IPS-18c (cell line): ENCODE results near the gene CNIH1.
"Not testable (repeated sequence)": the region's sequence is repeated elsewhere in the genome, so short reads cannot be mapped to it uniquely, and the experiment has no call there.

ENCODE experiments used
- H3K4me3 ChIP-seq: 2 replicates; pipeline ENCODE4 v1.7.0; 2013; ENCODE audit warnings: low read depth, mild to moderate bottlenecking, low read length, moderate library complexity; ENCODE audit not compliant: insufficient read depth
- H3K9me3 ChIP-seq: one replicate; pipeline ENCODE4 v1.6.1; 2013; ENCODE audit warnings: mild to moderate bottlenecking, low read length, moderate library complexity; ENCODE audit not compliant: control insufficient read depth, insufficient read depth

Gene CNIH1

DNA sequence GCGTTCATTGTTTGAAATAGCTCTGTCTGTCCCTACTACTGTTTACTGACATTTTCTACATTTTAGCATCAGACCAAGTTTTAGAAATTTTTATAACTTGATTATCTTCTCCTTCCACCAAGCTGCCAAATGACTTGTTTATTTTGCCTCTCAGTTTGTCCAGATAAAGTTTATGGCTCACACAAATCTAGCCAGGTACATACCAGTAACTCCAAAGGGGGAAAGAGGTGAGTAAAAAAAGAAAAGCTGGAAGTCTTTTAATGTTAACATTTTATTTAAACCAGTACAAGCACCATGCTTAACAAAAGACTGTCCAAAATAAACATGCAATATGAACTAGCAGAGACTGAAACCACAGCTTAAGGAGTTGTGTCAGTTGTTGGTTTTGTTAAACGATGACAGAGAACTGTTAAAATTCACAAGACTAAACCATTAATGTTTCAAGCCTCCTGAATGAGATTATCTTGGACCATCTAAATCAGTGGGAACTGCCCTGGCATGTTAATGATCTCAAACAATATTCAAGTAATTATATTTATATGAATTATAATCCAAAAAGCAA lies 33.1 kb upstream of the CNIH1 start:
- Histone ChIP-seq H3K4me3 (no peak overlapping the region), H3K9me3 (no peaks in the 10 kb centered on the region)

DNA sequence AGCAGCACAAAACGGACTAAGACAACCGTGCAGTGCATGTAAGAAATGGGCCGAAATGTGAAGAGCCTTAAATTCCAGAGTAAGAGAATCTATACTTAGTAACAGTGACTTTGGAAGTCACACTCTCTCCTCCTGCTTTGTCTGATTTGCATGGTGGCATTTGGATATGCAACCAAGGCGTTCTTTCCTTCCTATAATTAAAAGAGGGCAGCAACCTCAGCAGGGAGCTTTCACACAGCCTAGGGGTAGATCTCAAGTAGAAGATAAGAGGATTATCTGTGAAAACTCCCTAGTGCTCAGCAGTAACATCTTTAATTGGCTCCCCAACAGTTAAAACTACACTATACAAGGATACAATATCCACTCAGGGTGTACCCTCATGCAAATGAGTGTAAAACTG lies 31.1 kb upstream of the CNIH1 start:
- H3K4me3 ChIP-seq: no peak overlapping the region
- H3K9me3 ChIP-seq: no peaks in the 10 kb centered on the region

DNA sequence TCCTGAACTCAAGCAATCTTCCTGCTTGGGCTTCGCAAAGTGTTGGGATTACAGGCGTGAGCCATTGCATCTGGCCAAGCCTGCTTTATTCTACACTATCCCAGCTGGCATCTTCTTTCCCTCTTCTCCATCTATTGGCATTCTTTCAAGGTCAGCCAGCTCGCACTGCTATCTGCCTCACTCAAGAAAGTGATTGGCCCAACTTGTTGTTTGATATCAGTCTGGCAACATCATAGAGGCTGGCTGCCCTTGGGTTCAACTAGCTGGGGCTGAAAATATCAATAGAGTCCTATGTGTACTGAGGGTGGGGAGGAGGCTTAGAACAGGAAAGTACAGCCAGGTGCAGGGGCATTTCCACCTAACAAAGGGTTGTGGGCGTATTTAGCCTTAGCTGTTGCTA lies 30.5 kb upstream of the CNIH1 start:
- no peaks in the 10 kb centered on the region for H3K9me3 ChIP-seq
- no peak overlapping the region for H3K4me3 ChIP-seq

DNA sequence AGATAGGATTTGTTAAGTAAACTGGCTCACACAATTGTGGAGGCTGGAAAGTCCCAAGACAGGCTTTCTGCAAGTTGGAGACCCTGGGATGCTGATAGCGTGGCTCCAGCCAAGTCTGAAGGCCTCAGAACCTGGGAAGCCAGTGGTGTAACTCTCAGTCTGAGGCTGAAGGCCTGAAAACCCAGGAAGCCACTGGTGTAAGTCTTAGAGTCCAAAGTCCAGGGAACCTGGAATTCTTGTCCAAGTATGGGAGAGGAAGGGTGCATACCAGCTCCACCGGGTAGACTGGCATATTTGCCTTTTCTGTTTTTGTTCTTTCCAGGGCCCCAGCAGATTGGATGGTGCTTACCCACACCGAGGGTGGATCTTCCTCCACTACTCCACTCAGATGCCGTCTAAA lies 29.5 kb upstream of the CNIH1 start:
- no peak overlapping the region for H3K4me3 ChIP-seq
- no peaks in the 10 kb centered on the region for H3K9me3 ChIP-seq

DNA sequence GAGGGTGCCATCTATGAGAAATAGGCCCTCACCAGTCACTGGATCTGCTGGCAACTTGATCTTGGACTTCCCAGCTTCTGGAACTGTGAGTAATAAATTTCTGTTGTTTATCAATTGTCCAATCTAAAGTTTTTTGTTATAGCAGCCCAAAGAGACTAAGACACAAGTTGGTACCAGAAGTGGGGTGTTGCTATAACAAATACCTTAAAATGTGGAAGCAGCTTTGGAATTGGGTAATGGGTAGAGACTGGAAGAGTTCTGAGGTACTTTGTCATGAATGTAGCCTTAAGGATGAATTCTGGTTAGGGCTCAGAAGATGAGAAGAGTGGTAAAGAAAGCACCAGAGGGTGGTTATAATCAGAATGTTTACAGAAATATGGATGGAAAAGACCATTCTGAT lies 26.1 kb upstream of the CNIH1 start:
- Histone ChIP-seq H3K9me3 (no peaks in the 10 kb centered on the region), H3K4me3 (no peak overlapping the region)

DNA sequence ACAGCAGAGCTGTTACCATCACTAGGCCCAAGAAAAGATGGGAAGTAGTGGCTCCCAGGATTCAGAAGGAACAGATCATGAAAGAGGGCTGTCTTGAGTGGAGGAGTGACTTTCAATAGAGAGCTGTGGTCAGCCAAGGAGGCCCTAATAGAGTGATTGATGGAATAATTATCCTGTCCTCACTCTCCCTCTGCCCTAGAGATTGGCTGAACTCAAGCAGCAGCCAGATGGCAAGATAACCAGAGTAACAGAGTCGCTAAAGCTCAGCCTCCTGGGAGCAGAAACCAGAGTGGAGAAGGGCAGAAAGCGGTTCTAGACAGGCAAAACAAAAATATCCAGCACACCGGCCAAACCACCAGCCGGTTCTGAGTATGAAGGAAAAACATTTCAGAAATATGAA lies 24.5 kb upstream of the CNIH1 start:
- H3K9me3 ChIP-seq: no peaks in the 10 kb centered on the region
- no peak overlapping the region for H3K4me3 ChIP-seq

DNA sequence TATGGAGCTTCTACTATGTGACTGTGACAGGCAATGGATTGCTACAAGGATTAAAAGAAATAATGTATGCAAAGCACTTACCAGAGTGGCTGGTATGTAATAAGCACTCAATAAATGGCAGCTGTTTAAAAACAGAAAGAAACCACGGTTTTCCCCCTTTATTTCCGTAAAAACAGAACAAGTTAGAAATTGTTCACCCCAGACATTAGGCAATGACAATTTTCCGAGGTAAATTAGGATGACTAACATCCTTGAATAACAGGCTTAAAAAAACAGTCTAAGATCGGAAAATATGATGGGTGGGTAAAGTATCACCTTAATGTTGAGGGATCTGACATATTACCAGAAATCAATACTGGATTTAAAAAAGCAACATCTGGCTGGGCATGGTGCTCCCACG lies 20.9 kb upstream of the CNIH1 start:
- peaks cover 5% of the 10 kb centered on the region for H3K9me3 ChIP-seq
- H3K4me3 ChIP-seq: no peak overlapping the region

DNA sequence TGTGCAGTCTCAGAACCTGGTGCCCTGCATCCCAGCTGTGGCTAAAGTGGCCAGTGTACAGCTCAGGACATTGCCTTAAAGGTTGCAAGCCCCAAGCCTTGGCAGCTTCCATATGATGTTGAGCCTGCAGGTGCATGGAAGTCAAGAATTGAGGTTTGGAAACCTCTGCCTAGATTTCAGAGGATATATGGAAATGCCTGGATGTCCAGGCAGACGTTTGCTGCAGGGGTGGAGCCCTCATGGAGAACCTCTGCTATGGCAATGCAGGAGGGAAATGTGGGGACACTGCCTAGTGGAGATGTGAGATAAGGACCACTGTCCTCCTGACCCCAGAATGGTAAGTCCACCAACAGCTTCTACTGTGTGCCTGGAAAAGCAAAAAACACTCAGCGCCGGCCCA lies 17.9 kb upstream of the CNIH1 start:
- Histone ChIP-seq H3K4me3 (no peak overlapping the region), H3K9me3 (peaks cover 5% of the 10 kb centered on the region)

DNA sequence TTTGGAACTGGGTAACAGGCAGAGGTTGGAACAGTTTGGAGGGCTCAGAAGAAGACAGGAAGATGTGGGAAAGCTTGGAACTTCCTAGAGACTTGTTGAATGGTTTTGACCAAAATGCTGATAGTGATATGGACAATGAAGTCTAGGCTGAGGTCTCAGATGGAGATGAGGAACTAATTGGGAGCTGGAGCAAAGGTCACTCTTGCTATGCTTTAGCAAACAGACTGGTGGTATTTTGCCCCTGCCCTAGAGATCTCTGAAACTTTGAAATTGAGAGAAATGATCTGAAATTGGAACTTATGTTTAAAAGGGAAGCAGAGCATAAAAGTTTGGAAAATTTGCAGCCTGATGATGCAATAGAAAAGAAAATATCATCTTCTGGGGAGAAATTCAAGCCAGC lies 17.4 kb upstream of the CNIH1 start:
- not testable (repeated sequence) for H3K4me3 ChIP-seq

DNA sequence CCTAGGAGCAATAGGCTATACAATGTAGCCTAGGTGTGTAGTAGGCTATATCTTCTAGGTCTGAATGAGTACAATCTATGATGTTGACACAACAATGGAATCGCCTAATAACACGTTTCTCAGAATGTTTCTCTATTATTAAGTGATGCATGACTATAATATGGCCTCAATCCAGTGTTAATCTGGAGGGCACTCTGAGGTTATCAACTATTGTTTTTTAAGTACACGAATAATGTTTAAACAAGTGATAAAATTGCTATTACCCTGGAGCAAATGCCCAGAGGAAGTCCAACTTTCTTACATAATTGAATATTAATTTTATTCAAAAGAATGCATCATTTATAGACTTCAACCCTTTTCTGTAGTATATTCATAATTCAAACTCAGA lies 16.4 kb upstream of the CNIH1 start:
- H3K9me3 ChIP-seq: peaks cover 5% of the 10 kb centered on the region
- H3K4me3 ChIP-seq: no peak overlapping the region

More for the DNA sequence above, 17.4 kb upstream of the CNIH1 start:
- H3K9me3 ChIP-seq: not testable (repeated sequence)

DNA sequence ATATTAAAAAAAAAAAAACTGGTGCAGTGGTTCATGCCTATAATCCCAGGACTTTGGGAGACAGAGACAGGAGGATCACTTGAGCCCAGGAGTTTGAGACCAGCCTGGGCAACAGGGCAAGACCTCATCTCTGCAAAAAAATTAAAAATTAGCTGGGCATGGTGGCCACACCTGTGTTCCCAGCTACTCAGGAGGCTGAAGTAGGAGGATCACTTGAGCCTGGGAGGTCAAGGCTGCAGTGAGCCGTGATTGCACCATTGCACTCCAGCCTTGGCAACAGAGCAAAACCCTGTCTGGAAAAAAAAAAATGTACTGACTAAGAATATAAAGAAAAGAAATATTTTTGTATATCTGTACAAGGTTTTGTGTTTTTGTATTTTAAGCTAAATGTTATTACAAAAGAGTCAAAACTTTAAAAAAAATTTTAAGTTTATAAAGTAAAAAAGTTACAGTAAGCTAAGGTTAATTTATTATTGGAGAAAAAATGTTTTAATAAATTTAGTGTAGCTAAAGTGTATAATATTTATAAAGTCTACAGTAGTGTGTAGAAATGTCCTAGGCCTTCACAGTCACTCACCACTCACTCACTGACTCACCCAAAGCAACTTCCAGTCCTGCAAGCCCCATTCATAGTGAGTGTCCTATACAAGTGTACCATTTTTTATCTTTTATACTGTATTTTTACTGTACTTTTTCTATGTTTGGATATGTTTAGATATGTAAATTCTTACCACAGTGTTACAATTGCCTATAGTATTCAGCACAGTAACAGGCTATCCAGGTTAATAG lies 15.8 kb upstream of the CNIH1 start:
- not testable (repeated sequence) for H3K9me3 ChIP-seq, H3K4me3 ChIP-seq

DNA sequence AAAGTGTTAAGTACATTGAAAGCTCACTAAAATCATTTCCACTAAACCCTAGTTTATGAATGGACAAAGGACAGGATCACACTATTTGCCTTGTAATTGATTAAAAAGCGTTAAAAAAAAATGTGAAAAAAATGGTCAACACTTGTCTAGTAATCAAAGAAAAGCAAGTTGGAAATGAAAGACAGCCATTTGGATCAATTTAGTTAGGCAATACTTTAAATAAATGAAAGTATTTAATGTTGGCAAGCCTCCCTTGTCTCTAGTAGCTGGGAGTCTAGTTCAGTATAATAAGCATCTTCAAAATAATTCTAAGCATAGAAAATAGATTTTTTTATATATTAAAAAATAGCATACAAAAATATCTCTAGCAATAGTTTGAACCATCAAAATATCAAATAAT lies 14.2 kb upstream of the CNIH1 start:
- peaks cover 5% of the 10 kb centered on the region for H3K9me3 ChIP-seq

DNA sequence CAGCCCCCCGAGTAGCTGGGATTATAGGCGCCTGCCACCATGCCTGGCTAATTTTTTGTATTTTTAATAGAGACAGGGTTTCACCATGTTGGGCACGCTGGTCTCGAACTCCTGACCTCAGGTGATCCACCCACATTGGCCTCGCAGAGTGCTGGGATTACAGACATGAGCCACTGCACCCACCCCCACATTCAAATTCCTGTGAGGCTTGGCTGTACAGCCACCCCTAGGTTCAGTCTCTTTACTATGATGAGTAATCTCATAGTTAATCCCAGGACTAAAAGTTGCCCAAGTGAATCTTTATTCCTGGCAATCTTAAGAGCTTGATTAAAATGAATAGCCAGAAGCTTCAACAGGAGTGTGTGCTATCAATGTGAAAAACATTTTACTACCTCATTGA lies 12.8 kb upstream of the CNIH1 start:
- not testable (repeated sequence) for H3K9me3 ChIP-seq, H3K4me3 ChIP-seq

More for the DNA sequence above, 14.2 kb upstream of the CNIH1 start:
- no peak overlapping the region for H3K4me3 ChIP-seq

DNA sequence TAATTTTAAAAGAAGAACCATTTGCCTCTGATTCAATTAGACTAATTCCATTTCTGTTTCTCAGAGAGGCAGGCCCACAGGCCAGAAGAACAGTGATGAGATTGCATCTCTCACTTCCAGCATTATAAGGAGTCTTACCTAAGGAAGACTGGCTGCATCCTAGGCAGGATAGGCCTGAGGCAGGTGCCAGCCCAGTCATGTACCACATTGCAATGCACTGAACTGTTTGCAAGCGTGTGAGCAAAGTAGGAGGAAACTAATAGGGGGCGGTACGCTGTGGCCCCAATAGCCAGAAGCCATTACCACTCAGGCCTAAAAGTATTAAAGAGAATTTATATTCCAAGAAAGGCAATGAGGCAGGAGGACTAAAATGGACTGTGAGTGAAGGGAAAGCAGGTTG lies 12.1 kb upstream of the CNIH1 start:
- Histone ChIP-seq H3K9me3 (no peaks in the 10 kb centered on the region), H3K4me3 (no peak overlapping the region)

DNA sequence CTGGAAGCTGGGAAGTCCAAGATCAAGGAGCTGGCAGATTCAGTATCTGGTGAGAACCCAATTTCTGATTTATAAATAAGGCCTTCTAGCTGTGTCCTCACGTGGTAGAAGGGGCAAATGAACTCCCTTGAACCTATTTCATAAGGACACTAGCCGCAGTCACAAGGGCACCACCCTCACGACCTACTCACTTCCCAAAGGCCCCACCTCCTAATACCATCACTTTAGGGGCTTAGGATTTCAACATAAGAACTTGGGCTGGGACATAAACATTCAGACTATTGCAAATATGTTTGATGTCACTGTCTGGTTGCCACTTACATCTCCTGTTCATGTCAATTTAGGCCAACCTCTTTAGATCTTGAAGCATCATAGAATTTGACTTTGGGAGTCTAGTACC lies 10.8 kb upstream of the CNIH1 start:
- no peaks in the 10 kb centered on the region for H3K9me3 ChIP-seq
- no peak overlapping the region for H3K4me3 ChIP-seq

DNA sequence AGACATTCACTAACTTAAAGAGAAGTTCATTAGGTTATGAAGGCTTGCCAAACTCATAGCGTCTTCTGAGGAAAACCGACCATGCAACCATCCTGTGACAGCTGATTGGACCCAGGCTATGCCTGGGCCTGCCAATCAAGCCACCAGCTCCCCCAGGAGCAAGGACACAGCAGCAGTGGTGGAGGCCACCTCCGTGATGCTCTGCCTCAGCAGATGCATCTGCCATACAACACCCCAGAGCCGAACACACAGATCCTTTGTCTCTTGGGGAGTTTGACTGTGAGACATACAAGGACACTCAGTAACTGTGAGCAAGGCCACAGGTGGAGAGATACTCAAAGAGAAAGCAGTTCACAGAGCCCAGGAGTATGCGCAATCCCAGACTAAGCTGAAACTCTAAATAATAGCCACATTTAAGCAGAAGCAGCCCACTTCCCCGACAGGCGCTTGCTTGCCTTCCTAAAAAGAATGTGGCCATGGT lies 10.0 kb upstream of the CNIH1 start:
- no peak overlapping the region for H3K4me3 ChIP-seq

DNA sequence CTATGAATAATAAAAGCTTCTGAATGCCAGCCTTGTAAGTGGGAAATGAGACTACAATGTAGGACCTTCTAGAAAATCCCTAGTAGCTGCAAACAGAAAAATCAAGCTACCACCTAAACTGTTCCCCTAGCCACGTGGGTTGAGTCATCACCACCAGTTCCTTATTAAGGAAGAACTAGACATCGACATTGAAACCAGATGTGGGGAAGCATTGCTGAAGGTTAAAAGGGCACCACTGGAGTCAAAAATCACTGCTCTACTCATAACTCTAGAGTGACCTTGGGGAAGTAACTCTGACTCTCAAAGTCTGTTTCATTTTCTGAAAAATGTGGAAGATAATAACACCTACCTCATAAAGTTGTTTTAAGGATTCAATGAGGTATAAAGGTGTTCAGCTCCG lies 9.4 kb upstream of the CNIH1 start:
- H3K4me3 ChIP-seq: no peak overlapping the region
- H3K9me3 ChIP-seq: no peaks in the 10 kb centered on the region

More for the DNA sequence above, 10.0 kb upstream of the CNIH1 start:
- no peaks in the 10 kb centered on the region for H3K9me3 ChIP-seq

DNA sequence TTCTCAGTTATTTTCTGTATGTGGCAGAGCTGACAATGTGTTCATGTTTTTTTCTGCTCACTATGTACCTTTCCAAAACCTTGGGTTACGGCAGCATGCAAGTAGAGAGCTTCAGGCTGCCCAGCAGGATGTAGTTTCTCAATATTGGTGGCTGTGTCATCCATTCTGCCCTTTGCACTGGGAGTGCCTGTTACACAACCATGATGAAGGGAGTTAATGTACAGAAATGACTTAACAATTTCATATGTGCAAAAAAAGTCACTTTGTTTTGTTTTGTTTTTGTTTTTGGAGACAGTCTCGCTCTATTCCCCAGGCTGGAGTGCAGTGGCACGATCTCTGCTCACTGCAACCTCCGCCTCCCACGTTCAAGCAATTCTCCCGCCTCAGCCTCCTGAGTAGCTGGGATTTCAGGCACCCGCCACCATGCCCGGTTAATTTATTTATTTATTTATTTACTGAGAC lies 6.1 kb upstream of the CNIH1 start:
- H3K4me3 ChIP-seq: no peak overlapping the region
- H3K9me3 ChIP-seq: no peaks in the 10 kb centered on the region
